GM12875 (cell line): ENCODE data around the gene PARP1.
"Not testable (repeated sequence)": the region's sequence is repeated elsewhere in the genome, so short reads cannot be mapped to it uniquely, and the experiment has no call there.

Source experiments
- H3K4me3 ChIP-seq: one replicate; pipeline ENCODE4 v1.5.1; 2011; ENCODE audit warnings: low read depth, low read length, control low read depth
- CTCF ChIP-seq: IDR thresholded peaks from 2 replicates; pipeline ENCODE4 v1.5.1; 2011; ENCODE audit warnings: low read depth, mild to moderate bottlenecking, control low read depth, inconsistent platforms, low read length, moderate library complexity, borderline replicate concordance; ENCODE audit not compliant: insufficient read depth

PARP1 gene

GRCh38 chr1:226429858-226430715 is 22.2 kb upstream of the PARP1 start:
- no peak for TF ChIP-seq CTCF
- no peak overlapping the region for H3K4me3 ChIP-seq

GRCh38 chr1:226428791-226429461 is 21.0 kb upstream of the PARP1 start:
- TF ChIP-seq CTCF: no peak
- H3K4me3 ChIP-seq: no peak overlapping the region

GRCh38 chr1:226428348-226428747 is 20.5 kb upstream of the PARP1 start:
- H3K4me3 ChIP-seq: no peak overlapping the region
- no peak for TF ChIP-seq CTCF

- no peak for TF ChIP-seq CTCF
- no peak overlapping the region for H3K4me3 ChIP-seq
Observed at GRCh38 chr1:226427131-226427530, 19.2 kb upstream of the PARP1 start.

GRCh38 chr1:226426395-226426794 is 18.5 kb upstream of the PARP1 start:
- H3K4me3 ChIP-seq: not testable (repeated sequence)

GRCh38 chr1:226425431-226426031 is 17.6 kb upstream of the PARP1 start:
- TF ChIP-seq CTCF: no peak
- peak overlapping the region; percentile 10 for H3K4me3 ChIP-seq

GRCh38 chr1:226425004-226425378 is 17.1 kb upstream of the PARP1 start:
- TF ChIP-seq CTCF: no peak
- H3K4me3 ChIP-seq: no peak overlapping the region
